ENCODE measurements around the gene OSMR. TPM values are rescaled to one million over a fixed set of nuclear protein-coding genes. Genes with fewer than 3 reads are reported as not detected.

Gene OSMR
- total RNA-seq, 1 donor from 2014 or later: 0.82 TPM

DNA sequence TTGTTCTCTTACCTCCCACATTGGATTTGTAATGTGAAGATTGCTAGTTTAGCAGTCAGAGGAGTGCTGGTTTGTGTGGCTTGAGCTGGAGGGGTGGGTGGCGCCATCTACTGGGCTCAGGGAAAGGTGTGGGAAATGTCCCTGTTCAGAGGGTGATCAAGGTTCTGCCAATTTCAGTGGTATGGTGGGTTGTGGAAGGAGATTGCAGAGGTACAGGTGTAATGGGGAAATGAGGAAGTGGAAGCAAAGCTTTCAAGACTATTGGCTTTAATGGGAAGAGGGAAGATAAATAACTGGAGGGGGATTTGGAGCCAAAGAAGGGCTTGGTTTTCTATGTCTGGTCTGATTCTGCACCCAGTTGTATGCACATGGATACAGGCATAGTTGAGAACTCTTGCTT lies 76.4 kb downstream of the OSMR start:
- peak; percentile 10 to 54 for DNase-seq (ENCODE audit: low spot score in 2 of 2)
- FAIRE-seq: no peak

DNA sequence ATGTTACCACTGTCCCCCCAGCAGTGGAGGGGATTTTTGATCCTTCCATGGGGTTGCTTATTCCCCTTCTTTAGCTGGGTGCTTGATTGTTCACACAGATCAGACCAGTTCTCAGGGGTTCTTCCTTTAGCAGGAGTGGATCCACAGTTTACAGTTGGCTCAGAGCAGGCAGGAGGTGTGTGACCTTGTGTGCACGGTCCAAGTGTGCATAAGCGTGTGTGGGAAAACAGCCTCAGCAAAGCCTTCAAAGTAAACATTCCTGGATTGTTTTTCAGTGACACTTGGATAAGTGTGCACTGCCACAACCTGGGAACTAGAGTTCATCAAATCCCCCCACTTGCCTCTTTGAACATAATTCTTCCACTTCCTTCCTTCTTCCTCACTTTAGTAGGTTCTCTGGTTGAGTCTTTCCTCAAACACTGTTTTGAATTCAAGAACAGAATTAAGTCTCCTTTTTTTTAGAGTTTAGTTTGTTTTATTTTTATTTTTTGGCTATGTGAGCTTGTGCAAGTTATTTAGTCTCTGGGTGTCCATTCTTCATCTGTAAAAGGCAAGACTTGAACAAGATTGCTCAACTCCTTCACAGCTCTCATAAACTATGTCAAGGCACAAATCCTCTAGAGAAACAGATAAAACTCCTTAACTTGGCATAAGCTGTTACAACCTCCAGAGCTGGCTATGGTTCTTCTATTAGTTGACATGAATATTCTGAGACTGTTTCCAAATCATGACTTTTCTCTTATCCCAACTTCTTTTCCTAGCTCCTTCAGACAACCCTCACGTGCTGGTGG lies 78.0 kb downstream of the OSMR start:
- no peak for DNase-seq (ENCODE audit: low spot score in 2 of 2)
- FAIRE-seq: no peak

DNA sequence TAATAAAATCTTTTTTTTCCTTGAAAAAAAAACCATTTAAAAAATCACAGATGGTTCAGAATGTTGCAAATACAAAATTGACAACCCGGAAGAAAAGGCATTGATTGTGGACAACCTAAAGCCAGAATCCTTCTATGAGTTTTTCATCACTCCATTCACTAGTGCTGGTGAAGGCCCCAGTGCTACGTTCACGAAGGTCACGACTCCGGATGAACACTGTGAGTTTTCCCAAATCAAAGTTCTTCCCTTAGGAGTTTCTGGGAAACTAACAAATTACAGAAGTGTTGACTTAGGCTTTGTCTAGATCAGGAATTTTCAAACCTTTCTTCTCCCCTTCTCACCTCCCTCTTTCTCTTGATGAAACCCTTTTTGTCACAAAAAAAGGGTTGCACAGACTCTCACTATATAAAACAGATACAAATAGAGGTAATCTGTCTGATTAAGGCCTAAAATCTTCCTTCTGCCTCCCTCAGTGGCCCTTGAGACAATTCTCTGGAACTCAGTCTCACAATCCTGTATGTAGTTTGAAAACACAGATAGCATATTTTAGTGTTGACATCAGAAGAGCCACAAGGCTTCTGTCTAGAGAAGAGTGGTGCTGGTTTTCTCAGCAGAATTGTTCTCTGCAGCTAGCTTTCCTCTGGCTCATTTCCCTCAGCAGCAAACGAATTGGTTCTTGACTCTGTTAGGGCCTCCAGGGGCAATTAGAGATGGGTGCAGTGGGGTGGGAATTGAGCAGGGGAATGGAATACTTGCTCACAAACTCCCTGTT lies 79.5 kb downstream of the OSMR start:
- FAIRE-seq: no peak

DNA sequence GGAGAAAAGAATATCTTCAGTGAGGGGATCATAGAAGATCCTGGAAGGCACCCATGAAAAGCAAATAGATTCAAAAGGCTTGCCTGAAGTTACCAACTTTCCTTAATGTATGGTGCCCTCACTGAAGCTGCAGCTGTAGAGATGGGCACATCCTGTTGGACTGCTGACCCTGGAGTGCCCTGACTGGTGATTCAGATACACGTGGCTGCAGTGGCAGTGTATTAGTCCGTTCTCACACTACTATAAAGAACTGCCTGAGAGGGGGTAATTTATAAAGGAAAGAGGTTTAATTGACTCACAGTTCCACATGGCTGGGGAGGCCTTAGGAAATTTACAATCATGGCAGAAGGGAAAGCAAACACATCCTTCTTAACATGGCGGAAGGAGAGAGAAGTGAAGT lies 80.3 kb downstream of the OSMR start:
- no peak for DNase-seq (ENCODE audit: low spot score in 2 of 2)
- FAIRE-seq: no peak

More for the DNA sequence above, 79.5 kb downstream of the OSMR start:
- no peak for DNase-seq (ENCODE audit: low spot score in 2 of 2)

DNA sequence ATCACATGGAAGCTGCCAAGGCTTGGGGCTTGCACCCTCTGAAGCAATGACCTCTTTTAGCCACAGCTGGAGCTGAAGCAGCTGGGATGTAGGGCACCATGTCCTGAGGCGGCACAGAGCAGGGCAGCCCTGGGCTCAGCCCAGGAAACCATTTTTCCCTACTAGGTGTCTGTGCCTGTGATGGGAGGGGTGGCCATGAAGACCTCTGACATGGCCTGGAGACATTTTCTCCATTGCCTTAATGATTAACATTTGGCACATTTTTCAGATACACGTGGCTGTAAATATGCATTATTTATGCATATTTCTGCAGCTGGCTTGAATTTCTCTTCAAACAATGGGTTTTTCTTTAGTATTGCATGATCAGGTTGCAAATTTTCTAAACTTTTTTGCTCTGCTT lies 81.7 kb downstream of the OSMR start:
- FAIRE-seq (no peak), DNase-seq (ENCODE audit: low spot score in 2 of 2) (no peak)

DNA sequence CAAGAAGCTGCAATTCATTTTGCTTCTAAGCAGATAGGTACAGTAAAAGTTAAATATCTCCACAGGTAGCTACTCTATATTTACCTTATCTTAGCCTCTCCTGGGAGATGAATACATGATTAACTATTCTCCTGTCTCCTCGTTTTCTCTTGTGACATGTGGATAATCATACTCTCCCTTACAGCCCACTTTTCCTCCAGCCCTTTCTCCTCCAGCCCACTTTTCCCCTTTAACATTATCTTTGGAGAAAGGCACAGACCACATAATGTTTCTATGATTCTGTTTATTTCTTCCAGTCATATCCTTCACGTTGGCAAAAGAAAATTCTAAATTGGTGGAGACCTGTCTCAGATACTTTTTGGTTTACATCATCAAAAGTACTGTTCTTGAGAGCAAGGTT lies 84.0 kb downstream of the OSMR start:
- DNase-seq (ENCODE audit: low spot score in 2 of 2): no peak
- FAIRE-seq: no peak

DNA sequence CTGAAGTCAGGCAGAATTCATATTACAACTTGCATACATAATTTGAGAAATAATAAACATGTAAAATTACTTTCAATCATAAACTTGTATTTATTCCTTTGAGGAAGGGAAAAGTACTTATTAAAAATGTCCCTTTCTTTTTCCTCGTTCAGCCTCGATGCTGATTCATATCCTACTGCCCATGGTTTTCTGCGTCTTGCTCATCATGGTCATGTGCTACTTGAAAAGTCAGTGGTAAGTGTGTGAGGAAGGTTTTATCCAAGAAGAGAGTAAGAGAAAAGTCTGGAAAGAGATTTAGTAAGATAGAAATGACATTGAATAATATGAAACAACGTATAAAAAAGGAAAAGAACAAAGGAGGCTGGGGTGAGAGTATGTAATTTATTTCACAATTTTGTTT lies 85.9 kb downstream of the OSMR start:
- DNase-seq (ENCODE audit: low spot score in 2 of 2): no peak
- no peak for FAIRE-seq

DNA sequence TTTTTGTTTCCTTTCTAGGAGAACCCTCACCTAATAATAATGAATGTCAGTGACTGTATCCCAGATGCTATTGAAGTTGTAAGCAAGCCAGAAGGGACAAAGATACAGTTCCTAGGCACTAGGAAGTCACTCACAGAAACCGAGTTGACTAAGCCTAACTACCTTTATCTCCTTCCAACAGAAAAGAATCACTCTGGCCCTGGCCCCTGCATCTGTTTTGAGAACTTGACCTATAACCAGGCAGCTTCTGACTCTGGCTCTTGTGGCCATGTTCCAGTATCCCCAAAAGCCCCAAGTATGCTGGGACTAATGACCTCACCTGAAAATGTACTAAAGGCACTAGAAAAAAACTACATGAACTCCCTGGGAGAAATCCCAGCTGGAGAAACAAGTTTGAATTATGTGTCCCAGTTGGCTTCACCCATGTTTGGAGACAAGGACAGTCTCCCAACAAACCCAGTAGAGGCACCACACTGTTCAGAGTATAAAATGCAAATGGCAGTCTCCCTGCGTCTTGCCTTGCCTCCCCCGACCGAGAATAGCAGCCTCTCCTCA lies 87.1 kb downstream of the OSMR start:
- DNase-seq (ENCODE audit: low spot score in 2 of 2): no peak
- FAIRE-seq: no peak

DNA sequence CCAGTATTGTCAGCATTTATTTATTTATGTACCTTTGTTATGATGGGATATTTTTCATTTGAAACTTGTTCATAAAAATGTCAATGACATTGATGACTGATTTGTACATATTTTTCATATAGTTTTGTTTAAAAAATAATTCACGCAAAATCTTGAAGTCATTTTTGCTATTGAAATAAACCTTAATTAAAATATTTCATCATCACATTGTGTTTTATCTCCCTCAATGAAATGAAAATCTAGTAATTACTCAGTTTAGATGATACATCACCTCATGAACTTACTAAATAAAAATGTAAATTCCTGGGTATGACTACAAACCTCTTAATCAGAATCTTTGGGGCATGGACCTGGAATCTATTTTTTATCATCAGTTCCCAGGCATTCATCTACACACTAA lies 89.6 kb downstream of the OSMR start:
- DNase-seq (ENCODE audit: low spot score in 2 of 2): no peak
- peak; percentile 42 for FAIRE-seq

DNA sequence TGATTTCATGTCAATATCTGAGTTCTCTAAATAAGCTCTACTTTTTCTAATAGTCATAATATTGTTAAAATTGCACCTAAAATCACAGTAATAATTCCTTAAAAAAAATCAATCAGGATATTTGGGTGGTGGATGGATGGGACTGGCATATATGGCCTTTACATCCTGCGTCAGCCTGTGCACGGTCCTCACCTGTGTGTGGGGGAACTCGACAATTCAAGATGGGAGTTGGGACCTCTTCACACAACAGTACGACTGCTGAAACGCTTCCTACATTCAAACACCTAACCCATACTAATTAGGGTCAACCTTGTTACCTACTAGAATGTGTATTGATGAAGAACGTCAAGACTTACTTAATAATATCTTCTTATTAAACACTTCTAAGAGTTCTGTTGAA lies 90.5 kb downstream of the OSMR start:
- FAIRE-seq (no peak), DNase-seq (ENCODE audit: low spot score in 2 of 2) (no peak)

DNA sequence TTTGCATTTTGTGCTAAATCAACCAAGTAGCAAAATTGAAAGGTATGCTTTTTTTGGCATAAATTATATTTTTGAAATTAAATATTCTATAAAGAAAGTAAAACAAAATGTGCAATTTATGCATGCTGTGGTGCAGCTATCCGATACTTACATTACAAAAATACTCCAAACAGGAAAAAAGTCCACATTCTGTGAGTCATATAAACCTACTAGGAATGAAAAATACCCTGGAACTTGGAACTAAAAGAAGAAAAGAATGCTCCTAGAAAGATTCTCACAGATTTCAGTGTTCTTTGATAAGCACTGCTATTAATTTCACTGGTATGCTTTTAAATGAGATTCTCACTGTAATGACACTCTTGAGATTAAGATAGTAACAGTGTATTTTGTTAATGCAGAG lies 92.6 kb downstream of the OSMR start:
- DNase-seq (ENCODE audit: low spot score in 2 of 2): no peak
- FAIRE-seq: no peak

DNA sequence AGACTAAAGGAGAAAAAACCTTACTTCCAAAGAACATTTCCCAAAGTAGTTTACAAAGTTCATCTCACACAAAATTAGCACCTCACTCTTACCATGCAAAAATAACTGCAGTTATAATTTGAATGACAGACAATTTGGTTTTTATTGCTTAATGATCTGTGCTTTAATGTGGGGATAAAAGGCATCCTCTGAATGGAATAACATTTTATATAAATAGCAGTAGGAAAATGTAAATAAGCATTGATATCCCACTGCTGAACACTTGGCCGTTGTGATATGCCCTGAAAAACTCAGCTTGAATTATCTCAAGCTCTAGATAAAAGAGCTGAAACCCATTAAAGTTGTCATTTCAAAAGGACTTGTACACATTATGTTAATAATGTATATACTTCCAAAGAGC lies 93.2 kb downstream of the OSMR start:
- DNase-seq (ENCODE audit: low spot score in 2 of 2) (no peak), FAIRE-seq (no peak)

DNA sequence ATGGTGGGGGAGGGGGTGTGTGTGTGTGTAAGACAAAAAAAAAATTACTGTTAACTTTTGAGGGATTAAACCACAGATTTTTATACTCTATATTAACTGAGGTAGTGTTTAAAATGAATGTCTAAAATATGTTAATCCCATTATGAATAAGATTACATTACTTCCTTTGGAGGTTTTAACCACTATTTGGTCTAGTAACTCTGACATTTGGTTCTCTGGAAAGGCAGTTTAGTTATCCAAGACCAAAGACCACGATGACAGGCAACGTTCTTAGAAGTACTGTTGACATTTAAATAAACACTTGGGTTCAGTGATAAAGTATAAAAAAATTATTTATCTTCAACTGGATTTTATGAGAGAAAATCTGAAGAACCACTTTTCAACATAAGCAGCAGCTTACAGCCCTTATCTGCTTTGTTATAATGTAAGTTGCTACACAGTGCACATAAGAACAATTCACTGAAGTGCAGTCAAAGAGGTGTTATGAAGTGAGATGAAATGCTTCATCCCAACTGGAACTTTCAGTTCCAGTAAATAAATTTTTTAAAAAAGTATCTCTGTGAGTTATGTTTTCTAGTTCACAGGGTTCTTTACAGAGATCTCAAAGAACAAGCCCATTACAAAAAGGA lies 94.5 kb downstream of the OSMR start:
- no peak for DNase-seq (ENCODE audit: low spot score in 2 of 2)
- FAIRE-seq: no peak

DNA sequence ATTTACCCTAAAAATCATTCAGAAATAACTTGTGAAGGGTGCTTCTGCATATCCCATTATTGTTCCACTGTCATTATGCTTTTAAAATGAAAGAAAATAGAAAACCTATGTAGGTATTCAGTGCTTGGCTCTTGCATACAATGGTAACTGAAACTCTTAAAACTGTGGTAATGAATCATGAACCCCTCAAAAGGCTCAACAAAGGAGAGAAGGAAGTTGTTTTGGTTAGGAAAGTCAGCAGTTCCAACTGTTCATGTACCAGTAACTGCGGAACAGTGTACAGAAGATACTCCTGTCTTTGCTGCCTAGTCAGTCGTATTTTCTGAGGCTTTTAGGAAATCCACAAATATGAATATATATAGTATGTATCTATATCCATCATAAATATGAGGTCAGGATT lies 96.1 kb downstream of the OSMR start:
- DNase-seq (ENCODE audit: low spot score in 2 of 2) (no peak), FAIRE-seq (no peak)

DNA sequence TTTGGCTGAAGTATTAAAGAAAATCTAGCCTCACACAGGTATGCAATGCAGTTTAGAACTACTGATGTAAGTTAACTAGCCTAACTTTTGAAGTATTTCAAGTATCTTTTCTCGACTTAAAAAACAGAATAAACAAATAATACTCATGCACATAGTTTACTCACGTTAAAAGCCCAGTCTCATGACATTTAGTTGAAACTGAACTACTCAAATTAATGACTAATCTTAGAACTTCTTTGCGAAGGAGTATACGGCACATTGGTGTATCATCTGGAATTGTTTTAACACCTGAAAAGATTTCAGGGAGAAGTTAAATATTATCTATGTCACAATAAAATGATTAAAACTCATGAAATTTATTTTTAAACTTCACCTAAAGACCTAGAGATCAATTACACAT lies 98.5 kb downstream of the OSMR start:
- FAIRE-seq (no peak), DNase-seq (ENCODE audit: low spot score in 2 of 2) (no peak)

DNA sequence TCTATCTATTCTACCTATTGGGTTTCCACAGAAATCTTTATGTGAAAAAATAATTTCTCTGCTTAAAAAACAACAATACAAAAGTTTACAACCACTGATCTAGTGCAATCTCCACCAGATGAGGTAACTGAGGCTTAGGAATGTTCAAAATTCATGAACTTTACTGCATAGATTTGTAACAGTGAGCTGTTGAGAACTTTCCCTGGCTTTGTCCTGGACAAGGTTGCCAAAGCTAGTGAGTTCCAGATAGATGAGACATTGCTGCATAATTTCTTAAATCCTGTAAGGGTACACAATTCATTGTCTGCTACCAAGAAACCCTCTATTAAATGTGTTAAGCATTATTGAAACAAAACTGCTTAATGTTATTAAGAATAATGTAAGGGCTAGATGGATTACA lies 102.7 kb downstream of the OSMR start:
- DNase-seq (ENCODE audit: low spot score in 2 of 2) (no peak), FAIRE-seq (no peak)

DNA sequence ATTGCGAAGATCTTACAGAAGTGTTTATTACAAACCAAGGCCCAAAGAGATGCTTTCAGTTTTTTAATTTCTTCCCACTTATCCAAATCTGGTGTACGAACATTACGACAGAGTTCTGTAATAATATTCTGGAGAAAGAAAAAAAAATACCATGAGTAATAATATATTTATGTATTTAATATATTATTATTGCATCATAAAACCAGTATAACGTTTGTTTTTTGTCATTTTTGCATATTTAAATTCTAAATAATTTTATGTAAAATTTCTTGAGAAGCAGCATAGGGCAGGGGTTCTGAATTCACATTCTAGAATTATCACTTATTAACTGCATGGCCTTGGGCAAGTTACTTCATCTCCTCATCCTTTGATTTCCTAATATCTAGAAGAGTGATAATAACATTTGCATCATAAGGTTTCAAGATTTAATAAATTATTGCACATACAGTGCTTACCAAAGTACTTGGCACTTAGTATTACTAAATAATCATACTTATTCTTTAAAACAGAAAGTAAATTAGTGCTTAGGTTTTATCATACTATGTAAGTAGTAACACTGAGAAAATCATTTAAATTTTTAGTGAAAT lies 107.7 kb downstream of the OSMR start:
- FAIRE-seq: no peak
- DNase-seq (ENCODE audit: low spot score in 2 of 2): no peak

DNA sequence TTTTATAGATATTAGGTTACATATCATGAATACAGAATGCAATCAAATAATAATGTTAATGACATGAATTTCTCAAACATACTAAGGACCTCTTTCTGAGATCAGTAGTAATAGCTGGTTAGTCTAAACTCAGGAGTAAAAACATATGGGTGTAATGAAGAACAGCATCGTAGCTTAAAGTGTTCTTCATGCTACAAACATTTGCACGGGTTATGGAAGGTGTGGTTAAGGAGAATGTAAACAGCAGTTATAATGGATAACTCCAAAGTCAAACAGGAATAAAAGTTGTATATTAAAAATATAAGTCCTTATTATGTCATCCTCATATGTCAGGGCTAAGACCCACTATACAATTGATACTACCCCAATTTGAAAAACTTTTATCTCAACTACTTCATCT lies 115.9 kb downstream of the OSMR start:
- no peak for DNase-seq (ENCODE audit: low spot score in 2 of 2)
- no peak for FAIRE-seq

DNA sequence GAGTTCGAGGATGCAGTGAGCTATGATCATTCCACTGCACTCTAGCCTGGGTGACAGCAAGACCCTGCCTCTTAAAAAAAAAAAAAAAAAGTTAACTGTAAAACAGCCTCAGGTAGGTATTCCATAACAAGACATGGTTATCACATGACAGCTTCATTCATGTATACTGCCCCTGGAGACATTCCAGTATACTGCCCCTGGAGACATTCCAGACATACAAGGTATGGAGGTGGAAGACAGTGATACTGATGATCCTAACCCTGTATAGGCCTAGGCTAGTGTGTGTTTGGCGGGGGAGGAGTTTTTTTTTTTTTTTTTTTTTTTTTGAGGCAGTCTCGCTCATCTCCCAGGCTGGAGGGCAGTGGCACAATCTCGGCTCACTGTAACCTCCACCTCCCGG lies 122.9 kb downstream of the OSMR start:
- no peak for FAIRE-seq
- DNase-seq (ENCODE audit: low spot score in 2 of 2): no peak

DNA sequence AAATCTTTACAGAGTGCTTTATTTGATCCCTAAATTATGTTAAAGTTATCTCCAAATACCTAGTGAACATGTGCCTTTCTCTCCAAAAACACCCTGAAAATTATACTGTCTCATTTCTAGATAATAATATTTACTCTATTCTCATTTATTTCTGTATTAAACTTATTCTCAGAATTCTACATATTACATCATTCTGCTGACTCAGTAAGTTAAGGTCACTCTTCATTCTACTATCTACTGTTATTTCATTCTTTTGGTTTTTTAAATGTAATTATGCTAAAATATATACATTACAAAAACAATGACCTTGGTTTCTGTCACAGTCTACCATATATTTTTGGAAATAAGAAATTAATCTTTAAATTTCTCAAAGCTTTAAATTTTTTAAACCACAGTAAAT lies 132.2 kb downstream of the OSMR start:
- DNase-seq (ENCODE audit: low spot score in 2 of 2) (no peak), FAIRE-seq (peak; percentile 50)

DNA sequence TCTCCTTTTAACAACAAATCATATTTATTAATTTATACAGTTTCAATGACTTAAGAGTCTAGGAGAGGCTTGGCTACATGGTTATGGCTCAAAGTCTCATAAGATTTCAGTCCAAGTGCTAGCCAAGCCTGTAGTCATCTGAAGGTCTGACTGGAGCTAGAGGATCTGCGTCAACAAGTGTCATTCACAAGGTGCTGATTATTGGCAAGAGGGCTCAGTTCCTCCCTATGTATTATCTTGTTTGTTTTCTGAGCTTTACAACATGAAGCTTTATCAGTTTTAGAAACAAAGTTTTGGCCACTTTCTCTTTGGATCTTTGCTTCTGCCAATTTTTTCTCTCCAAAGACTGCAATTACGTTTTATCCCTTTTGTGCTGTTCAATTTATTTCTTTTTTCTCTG lies 133.7 kb downstream of the OSMR start:
- no peak for FAIRE-seq
- no peak for DNase-seq (ENCODE audit: low spot score in 2 of 2)

All from frontal cortex (tissue), 4 donors.